Activated CD4-positive, alpha-beta T cell treated with anti-CD3 and anti-CD28 coated beads, Interleukin-2, amount 50 U/mL, for 48 hours (primary cell): ENCODE measurements around the gene SNX9.
A peak's percentile ranks its signal among the peaks of the same experiment; 100 is the strongest.

Source experiments
- DNase-seq, 2 experiments: peaks; one replicate each; pipeline ENCODE4 v3.0.0-alpha.2; 2020

Gene SNX9

DNA sequence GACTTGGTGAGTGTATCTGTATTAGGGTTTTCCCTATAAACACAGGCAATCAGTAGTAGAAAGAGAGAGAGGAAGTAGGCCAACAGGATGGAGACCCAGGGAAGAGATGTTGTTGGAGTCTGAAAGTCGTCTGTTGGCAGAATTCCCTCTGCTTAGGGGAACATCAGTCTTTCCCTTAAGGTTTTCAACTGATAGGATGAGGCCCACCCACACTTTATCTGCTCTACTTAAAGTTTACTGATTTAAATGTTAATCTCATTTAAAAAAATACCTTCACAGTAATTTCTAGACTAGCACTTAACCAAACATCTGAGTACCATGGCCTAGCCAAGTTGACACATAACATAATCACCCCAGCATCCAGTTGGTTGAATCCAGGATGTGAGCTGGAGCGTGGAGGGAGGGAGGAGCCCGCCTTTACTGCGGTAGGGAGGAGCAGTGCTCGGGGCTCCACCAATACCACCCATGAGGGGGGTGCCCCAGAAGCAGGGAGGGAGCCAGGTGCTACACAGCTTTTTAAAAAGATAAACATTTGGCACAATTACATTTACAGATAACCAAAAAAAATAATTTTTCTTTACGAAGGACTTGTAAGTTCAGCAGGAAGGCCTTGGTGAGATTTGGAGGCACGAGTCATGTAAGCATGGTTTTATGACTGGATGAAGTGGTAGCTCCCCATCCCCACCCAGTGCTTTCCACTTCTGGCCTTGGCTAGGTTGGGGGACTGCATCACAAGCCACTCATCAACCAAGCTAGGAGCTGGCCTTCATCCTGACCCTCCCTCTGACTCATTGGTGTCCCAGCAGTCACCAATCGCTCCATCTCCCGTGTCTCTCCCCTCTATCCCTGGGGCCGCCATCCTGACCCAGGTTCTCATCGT, 18.4 kb upstream of the SNX9 start:
- peak in 1 of 2 experiments; percentile 49 for DNase-seq

DNA sequence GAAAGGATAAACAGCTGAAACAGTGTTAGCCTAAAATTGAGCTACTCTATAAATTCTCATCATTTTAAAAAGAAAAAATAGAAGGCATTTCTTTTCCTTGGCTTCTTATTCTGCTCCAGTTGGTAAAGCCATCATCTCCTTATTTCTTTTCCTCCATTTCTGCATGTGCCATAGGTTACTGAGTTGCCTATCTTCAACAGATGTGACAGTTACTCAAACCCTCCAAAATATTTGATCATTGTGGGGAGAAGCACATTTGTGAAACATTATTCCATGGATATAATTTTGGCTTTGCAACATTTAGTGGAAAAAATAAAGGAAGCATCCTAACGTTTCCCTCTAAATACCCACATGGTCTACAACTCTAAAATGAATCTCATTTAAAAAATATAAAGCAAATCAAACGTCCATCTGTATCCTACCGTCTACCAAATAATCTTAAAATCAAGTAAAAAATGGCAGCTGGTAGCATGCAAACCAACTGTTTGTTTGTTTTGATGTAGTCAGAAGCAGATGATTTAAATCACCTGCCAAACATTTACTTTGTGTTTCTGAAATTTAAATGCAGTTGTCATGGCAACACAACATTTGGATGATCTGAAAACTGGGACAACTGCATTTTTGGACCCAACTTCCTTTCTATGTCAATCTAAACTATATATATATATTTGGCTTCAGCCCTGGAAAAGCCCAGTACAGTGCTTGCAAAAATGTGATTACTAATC, 16.8 kb upstream of the SNX9 start:
- DNase-seq, result no peak

DNA sequence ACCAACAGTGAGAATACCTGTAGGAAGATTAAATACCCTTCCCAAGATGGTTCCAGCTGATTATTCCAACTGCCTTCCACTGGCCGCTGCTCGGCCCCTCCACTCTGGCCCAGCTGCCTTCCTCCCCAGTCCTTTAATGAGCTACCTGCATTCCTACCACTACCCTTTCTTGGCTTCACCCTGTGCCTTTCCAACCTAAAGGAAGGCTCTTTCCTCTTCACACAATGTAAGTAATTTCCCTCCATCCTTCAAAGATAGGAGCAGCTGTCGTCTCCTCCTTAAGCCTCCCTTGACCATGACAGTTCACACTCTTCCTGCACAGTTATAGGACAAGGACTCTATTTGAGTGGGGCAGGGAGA, 16.2 kb upstream of the SNX9 start:
- no peak for DNase-seq

DNA sequence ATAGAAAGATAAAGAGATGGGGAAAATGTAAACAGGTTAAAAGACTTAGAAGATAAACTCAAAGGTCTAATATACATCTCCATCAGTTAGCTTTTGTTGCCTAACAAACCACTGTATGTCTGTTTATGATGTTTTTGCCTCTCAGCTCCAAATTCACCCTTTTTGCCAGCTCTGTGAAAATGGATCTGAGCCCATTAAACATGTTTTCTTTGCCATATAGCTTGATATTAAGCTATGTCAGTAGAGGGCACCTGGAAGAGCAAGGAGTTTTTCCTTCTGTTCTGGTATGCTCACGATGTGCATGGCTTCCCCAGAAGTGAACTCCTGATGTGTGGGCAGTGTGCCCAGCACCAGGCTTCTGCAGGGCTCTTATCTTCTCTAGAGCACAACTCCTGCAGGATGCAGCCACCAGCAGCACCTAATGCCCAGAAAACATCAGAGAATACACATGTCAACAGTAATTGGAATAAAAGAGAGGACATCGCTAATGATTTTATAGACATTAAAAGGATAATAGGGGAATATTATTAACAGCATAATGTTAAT, 14.6 kb upstream of the SNX9 start:
- DNase-seq, result no peak

DNA sequence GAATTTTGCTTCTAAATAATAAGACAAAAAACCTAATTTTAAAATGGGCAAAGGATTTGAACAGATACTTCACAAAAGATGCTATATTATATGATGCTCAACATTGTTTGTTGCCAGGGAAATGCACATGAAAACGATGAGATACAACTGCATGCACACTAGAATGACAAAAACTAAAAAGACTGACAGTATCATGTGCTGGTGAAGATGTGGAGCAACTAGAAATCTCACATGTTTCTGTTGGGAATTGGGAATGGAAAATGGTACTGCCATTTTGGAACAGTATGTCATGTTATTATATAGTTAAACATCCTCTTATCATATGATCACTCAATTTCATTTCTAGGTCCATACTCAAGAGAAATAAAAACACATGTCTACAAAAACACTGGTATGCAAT, 13.4 kb upstream of the SNX9 start:
- DNase-seq, result no peak

DNA sequence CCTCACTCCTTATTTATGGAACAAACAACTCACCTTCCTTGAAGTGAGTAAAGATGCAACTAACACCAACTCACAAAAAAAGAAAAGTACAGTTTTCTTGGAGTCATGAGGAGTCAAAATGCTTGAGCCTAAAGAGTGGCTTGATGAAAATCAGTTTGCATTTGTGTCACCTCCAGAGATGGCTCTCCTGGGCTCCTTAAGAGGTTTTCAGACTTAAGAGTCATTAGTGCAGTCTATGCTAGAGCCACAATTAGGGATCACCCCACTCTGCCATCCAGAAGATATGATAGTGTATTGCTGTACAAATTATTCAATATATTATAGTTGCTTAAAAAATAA, 11.9 kb upstream of the SNX9 start:
- no peak for DNase-seq

DNA sequence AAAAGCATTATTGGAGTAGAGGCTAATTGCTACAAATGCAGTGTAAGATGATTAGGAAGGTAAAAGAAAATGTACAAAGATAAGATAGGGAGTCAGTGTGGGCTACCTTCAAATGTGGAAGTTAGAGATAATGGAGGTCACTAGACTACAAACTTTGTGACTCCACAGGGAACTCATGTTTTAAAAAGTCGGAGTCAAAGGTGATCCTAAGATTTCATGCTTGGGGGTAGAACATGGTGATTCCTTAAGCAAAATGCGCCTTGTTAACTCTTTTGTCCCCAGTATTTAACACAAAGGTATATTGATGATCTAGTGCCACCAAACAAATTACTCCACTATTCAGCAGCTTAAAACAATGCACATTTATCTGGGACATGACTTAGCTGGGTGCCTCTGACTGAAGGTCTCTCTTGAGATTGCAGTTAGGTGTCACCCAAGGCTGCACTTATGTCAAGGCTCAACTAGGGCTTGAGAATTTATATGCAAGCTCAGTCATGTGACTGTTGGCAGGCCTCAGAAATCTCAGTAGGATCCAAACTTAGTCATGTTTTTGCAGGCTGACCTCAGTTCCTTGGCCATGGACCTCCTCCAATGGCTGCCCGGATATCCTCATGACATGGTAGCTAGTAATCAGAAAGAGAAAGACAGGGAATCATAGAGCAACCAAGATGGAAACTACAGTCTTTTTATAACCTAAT, 11.4 kb upstream of the SNX9 start:
- DNase-seq, result no peak

DNA sequence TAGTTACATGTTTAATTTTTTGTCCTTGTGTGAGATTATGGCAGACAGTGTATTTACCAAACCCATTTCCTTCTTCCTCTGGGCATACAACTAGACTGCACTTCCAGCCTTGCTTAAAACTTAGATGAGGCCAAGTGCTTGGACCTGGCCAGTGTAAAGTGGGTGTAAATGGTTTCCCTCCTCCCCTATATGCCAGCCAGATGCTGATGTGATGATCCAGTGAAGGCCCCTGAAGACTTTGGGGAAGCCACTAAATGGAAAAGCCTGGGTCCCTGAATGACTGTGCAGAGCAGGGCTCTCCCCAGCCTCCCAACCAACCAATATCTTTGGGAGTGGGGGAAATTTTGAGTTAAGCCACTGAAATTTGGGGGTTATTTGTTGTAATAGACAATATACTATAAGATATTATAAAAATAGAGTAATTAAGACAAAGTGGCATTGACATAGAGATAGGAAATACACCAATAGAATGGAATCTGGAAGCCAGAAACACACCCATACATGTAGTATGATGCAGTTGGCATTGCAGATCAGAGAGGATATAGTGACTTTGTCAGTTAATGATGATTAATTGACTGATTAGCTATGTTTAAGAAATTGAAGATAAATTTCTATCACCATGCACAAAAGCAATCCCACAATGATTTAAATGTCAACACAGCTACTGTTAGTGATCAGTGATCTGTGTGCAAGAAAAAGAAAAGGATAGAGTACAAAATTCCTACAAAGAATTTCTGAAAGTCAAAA, 10.4 kb upstream of the SNX9 start:
- DNase-seq, result no peak

DNA sequence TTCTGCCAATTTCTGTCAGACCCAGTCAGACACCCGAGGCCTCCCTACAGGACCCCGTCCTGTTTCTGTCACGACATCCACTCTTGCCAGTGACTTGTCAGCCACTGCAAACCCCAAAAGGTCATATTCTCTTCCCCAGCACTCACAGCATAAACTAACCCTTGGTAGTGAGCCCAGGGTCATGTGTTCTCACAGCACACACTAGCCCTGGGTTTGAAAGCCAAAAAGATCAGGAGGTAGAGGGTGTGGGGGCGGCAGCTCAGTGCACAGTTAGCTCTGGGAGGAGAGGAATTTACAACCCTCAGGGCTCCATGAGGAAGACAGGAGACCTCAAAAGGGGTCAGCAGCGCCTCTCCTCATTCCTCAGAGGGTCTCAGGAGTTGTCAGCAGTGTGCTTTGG, 9.9 kb upstream of the SNX9 start:
- DNase-seq, result no peak

DNA sequence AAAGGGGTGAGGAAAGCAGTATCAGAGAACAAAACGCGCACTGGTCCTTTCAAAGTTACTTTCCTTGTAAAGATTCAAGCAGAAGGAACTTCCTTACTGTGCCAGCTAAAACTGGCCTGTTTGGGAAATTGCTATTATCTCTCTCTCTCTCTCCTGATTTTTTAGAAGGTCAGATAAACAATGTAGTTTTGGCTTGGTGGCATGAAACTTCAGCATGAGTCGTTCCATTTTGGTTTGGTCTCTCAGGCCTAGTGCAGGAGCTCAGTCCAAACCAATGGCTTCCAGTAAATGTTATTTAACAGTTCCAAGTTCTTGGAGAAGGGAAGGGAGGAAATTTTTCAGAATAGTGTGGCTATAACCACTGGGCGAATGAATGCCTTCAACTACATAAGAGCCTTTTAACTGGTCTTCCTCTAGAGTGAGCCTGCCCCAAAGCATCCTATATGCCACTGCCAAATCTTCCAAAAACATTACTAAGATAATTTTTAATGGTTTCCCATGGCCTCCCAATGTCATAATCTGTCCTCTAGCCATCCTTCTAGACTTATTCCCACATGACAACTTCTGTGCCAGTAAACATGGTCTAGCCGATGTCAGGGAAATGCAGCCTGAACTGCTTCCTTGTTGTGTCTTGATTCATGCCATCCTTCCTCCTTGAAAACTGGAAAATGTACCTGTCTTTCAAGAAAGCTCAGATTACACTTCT, 9.1 kb upstream of the SNX9 start:
- no peak for DNase-seq

DNA sequence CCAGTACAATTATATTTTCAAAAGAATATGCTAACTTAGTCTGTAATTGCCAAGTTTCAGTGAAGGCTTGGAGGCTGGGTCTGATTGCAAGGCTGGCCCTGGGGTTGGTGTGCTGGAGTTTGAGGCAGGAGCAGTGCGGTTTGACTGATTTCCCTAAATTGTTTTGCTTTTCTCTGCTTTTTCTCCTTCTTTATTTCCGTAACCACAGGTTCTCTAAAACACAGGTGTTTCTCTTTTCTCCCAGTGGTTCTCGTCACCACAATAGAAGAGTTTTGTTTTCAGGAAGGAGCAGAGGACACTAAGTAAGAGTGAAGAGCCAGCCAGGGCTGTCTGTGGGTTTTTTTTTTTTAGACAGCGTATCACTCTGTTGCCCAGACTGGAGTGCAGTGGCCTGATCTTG, 8.2 kb upstream of the SNX9 start:
- DNase-seq, result no peak

DNA sequence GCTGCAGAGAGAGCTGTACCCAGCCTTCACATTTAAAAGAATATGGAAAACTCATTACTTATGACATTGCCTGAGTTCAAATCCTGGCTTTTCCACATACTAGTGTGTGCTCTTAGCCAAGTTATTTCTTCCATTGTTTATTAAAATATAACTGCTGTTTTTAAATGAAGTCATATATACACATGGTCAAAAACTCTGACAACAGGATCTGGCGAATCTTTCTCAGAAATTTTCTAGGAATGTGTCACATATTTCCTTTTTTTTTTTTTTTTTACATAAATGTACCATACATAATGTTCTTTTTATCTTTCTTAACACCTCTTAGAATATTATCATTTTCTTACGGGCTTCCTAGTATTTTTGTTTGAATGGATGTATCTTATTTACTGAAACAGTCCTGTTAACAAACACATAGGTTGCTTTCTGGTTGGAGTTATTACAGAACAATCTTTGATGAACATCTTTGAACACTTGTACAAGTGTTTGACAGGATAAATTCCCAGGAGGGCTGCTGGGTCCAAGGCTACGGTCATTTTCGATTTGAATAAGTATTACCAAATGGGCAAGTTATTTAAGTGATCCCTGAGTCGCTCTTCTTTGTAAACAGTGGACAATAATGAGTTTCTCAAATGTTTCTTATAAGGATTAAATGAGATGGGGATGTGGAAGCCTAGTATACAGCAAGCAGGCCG, 1.6 kb upstream of the SNX9 start:
- no peak for DNase-seq

DNA sequence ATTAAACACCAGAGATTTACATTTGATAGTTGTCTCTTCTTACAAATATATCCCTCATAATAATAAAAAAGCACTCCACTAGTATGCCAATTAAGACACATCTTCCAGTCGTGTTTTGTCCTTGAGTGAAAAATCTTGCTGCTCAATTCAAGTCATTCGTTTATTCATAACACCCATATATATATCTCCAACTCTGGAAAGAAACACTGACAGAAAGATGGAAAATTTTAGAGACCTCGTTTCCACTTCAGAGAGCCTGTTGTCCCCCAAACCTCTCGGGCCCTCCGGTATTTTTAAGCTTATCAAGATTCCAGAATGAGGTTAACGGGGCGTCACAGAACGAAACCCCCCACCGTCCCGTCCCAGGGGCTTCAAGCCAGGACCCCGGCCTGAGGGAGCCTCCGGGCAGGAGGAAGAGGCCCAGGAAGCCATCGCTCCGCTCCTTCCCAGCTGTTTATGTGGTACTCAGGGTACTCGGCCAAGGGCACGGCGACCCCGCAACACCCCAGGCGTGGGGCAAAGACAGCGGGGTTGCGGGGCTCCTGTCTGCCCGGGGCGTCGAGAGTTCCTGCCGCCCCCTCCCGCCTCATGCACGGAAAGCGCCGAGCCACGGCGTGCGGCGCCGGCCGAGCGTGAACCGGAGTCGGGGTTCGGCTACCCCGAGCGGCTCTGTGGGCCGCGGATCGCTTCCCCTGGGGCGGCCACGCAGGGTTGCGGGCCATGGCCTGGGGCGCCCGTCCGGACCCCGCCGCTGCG, 623 bp upstream of the SNX9 start:
- DNase-seq, result peak in 1 of 2 experiments; percentile 40

DNA sequence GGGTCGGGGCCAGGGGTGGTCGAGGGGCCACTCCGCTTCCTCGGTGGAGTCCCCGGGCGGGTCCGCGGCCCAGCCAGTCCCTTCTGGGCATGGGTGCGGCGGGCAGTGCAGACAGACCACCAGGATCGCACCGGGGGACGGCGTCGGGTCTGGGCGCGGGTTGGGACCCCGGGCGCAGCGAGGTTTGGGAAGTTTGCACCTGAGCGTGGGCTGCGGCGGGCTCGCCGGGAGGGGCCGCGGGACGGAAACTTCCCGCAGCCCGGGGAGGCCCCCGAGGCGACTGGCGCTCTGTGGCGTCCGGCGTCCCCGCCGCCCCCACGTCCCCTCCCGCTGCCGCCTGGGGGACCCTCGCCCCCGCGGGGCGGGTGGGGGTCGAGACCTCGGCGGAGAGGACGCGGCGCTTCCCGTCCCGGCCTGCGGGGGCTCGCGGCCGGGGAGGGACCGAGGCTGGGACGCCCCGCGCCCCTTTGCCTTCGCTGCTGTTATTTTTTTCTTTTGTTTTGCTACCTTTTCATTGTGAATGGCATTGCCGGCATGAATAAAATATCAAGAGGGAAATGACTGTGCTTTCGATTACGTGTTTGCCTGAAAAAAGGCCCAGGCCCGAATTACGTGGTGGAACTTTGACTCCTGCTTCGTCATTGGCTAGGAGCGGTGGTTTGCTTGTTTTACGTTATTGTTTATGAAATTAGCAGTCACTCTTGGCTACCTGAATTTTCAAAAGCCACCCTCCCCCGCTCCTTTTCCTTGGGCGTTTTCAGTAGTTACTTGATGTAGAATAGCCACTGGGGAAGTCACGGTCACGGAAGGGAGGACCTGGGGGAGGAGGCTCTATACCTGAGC, 703 bp downstream of the SNX9 start:
- DNase-seq, result peak; percentile 77 to 87

DNA sequence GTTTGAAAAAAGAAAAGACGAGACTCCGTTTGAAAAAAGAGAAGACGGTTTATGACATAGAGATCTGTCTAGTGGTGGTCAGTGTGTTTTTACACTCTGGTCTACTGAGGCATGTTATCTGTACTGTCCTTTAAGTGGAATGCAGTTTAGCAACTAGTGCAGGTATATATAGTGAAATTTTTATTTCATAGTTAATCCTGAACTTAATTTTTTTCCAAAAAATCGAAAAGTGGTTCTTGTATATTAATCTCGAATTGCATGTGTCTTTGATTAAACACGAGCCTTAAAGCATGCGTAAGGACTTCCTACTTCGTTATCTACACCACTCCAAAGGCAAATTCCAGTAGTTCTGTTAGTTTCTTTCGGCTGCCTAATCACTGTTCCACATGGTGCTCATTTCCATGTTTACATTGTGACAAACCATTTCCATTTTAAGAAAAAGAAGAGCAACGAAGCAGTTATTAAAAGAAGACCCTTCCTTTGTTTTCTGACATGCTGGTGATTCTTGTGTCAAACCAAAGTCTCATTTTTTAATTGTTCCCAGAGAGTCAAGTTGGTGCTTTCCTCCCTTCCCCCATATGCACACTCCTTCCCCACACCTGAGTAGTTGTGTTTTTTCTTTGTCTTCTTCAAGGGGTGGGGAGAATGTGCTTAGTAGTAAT, 2.3 kb downstream of the SNX9 start:
- DNase-seq, result no peak

DNA sequence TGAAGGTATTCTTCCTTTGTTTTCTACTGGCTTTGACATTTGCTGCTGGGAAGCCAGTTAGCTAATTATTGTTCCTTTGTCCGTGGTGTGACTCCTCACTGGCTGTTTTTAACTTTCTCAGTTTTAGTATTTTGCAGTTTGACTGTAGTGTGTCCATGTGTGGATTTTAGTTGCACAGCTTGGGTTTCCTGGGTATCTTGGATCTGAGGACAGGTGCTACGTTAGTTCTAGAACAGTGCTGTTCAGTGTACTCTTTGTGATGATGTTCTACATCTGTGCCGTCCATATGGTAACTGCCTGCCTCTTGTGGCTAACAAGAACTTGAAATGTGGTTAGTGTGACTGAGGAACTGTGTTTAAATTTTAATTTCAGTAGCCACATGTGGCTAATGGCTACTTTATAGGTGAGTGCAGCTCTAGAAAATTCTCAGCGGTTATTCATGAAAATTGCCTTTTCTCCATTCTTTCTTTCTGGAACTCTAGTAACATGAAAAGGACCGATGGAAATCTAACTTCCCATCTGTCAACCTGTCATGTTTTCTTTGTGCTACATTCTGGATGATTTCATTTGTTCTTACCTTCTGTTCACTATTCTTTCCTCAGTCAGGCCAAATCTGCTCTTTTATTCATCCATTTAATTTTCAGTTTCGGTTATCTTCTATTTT, 7.4 kb downstream of the SNX9 start:
- no peak for DNase-seq

DNA sequence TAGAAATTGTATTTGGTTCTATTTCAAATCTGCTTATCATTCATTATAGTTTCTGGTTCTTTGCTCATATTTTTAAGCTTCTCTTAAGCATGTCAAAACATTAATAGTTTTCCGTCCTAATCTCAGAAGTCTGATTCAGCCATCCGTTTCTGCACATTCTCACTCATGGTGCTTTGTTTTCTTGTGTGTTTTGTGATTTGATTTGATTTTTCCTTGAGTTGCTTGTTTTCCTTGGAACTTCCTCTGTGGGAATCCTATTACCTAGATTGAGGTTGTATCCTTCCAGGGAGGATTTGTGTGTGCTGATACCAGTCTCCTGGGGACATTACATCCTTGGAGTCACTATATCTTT, 7.9 kb downstream of the SNX9 start:
- DNase-seq, result no peak

DNA sequence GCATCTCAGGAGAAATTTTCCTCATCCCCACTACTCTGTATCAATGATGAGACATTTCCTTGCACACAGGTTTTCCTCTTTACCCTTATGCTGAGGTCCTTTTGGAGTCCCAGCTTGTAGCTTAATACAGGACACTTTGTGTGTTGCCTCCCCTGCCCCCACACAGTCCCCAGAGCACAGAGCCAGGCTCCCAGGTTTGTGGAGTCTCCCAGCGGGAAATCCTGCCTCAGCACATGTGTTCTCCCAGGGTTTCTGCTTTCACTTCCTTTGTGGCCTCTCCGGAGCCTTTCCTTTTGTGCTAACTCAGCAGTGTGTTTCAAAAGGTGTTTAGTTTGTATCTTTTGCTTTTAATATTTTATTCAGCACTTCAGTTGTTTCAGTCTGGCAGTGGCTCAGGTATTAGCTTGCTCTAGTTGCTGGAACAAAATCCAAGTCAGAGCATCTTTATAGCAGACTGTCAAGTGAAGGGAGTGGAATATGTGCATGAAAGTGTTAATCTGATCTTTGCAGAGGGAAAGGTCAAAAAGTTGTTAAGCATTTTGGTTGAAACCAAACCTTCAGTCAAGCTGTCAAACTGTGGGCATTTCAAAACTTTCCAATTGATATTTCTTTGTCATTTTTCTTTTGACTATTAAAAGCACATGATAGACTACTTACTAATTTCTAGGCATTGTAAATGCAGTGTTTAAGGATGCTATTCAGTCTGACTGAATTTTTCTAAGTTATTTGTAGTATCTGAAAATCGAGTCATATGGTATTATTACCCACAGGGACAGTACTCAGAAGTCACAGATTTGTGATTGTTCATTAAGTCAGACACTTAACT, 8.6 kb downstream of the SNX9 start:
- no peak for DNase-seq
